ENCODE data around the gene CDCA7. TPM values are rescaled to one million over a fixed set of nuclear protein-coding genes. Genes with fewer than 3 reads are reported as not detected.

The CDCA7 gene
- total RNA-seq, 1 experiment from 2014 or later = 50.3 TPM

DNA sequence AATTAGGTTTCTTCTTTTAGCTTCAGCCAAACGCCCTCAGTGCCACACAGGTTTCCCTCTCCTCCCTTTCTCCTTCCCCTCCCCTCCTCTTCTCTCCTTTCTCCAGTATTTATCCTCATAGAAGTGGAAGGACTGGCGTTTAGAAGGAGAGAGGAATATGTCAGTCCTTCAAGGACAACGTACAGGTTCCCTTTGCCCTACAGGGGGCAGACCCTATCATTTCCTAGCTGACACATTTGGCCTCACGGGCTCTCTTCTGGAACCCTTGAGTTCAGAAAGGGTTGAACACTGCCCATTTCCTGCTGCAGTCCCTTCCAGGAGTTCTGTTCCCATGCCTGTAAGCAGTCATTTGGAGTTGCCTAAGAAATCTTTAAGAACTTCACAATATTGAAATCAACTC lies 46.1 kb downstream of the CDCA7 start:
- Histone ChIP-seq H2BK20ac (ENCODE audit: low read depth, low read length, poor library complexity, severe bottlenecking) (no peak overlapping the region), H3K27me3 (ENCODE audit: insufficient read depth, low read length) (no peaks in the 10 kb centered on the region), H3K27ac (ENCODE audit: insufficient read length, low read depth, low read length) (no peak overlapping the region), H3K4me2 (ENCODE audit: insufficient read depth, insufficient read length, low read length) (no peak overlapping the region), H3K23me2 (ENCODE audit: insufficient read length, low read depth, low read length, poor library complexity, severe bottlenecking) (peaks cover 2% of the 10 kb centered on the region), H3K4me1 (ENCODE audit: insufficient read depth, low read length) (peaks cover 8% of the 10 kb centered on the region; the same call in 1 of the 2 replicates), H3T11ph (ENCODE audit: low read length) (no peak overlapping the region), H4K20me1 (ENCODE audit: control insufficient read depth, insufficient read depth, insufficient read length) (no peaks in the 10 kb centered on the region), H3K79me1 (ENCODE audit: insufficient read depth, low read depth, low read length, poor library complexity, severe bottlenecking) (no peaks in the 10 kb centered on the region), H3K56ac (ENCODE audit: insufficient read length, low read depth, low read length) (no peak overlapping the region), H2BK5ac (ENCODE audit: insufficient read length, low read length) (no peak overlapping the region), H2BK12ac (ENCODE audit: insufficient read length, low read depth, low read length) (no peak overlapping the region), H3K79me2 (ENCODE audit: insufficient read depth, low read length) (no peaks in the 10 kb centered on the region), H3K18ac (ENCODE audit: insufficient read length, low read depth, low read length) (no peak overlapping the region), H2BK120ac (ENCODE audit: low read depth, low read length, poor library complexity, severe bottlenecking) (no peak overlapping the region), H2AK5ac (ENCODE audit: insufficient read length, low read length) (no peak overlapping the region), H4K91ac (ENCODE audit: insufficient read length, low read depth, low read length) (no peak overlapping the region), H2BK15ac (ENCODE audit: low read depth, low read length) (no peak overlapping the region), H4K5ac (ENCODE audit: insufficient read length, low read depth, low read length) (no peak overlapping the region), H2AFZ (ENCODE audit: low read length) (no peak overlapping the region), H3K14ac (ENCODE audit: insufficient read depth, low read length) (no peak overlapping the region), H3K23ac (ENCODE audit: insufficient read length, low read depth, low read length) (no peak overlapping the region), H3K9ac (ENCODE audit: extremely low read depth, insufficient read length, low read length) (no peak overlapping the region), H3K9me3 (ENCODE audit: control insufficient read depth, low read depth, low read length) (no peaks in the 10 kb centered on the region), H4K8ac (replicated peaks; ENCODE audit: insufficient read length, low read depth, low read length) (no peak overlapping the region), H3K4ac (ENCODE audit: low read depth, low read length) (no peak overlapping the region)
- WGBS (ENCODE audit: extremely low coverage, insufficient read length, low lambda C conversion rate) = no CpG with 5 or more reads among the region's 4 CpGs
- Mint-ChIP-seq H3K4me3 (0 out of 5 replicates have a peak overlapping the region, but pooled peaks of 1 of the 2 experiments have one; percentile 5), H3K27ac (peak overlapping the region in 1 of 3 experiments; percentile 27; a peak in 2 of 7 replicates), H3K4me1 (peaks cover 33 to 35% of the 10 kb centered on the region in 2 experiments), H3K9me3 (no peaks in the 10 kb centered on the region), H3K36me3 (ENCODE audit: insufficient read depth in 1 of 3, low read depth in 3 of 3) (no peaks in the 10 kb centered on the region), H3K27me3 (ENCODE audit: low read depth) (peaks cover 19% of the 10 kb centered on the region)
- TF ChIP-seq CTCF (conservative IDR thresholded peaks at IDR 0.05) = peak; percentile 45; the same call in 2 of the 3 replicates
- no peak for DNase-seq

All from H9 (cell line).